GM12878 (cell line): Measurements from ENCODE around the gene G6PC1. TPM values are rescaled to one million over a fixed set of nuclear protein-coding genes. Genes with fewer than 3 reads are reported as not detected.
"Not testable (repeated sequence)": the region's sequence is repeated elsewhere in the genome, so short reads cannot be mapped to it uniquely, and the experiment has no call there.

ENCODE experiments used
- ATAC-seq: fragments of 200-7000 bp; cut with Tn5 transposase; 3 replicates; pipeline ENCODE4 v1.9.1; 2020; ENCODE audit warnings: mild to moderate bottlenecking, moderate library complexity
- BruUV-seq: library from RNA; stranded (reverse); fragments of 400-500 nt; replicated peaks from 2 replicates; lab custom pipeline; 2021; lab: Mats Ljungman, UMichigan
- CTCF ChIA-PET: fragments of 300-600 bp; sonication (Branson Sonifier 250); formaldehyde crosslinking; extraction: SDS; loops from one replicate; lab custom pipeline; 2021; ENCODE audit warnings: inconsistent platforms; lab: Yijun Ruan, JAX
- POLR2A ChIA-PET: fragments of 350-600 bp; formaldehyde crosslinking; extraction: SDS; loops from one replicate; lab custom pipeline; 2021; ENCODE audit warnings: inconsistent platforms; lab: Charles Lee
- RAD21 ChIA-PET: fragments of 300-600 bp; sonication (Branson Sonifier 250); formaldehyde crosslinking; loops from one replicate; lab custom pipeline; 2023; ENCODE audit warnings: antibody characterized with exemption; ENCODE audit not compliant: unreplicated experiment; lab: Charles Lee
- SMC1A ChIA-PET: fragments of 300-600 bp; sonication (Branson Sonifier 250); formaldehyde crosslinking; loops from one replicate; lab custom pipeline; 2023; ENCODE audit not compliant: unreplicated experiment, uncharacterized antibody; lab: Charles Lee
- DNase-seq: peaks from one replicate; pipeline ENCODE4 v3.0.0-alpha.2; 2011; ENCODE audit warnings: low read depth, low spot score
- FAIRE-seq: peaks from 3 replicates; lab custom pipeline; 2011; peaks lifted over from hg19 to GRCh38; lab: Jason Lieb, UNC
- H2AFZ ChIP-seq: 2 replicates; pipeline ENCODE4 v1.6.0; 2011; ENCODE audit warnings: low read depth, low read length, control low read depth; ENCODE audit not compliant: control insufficient read depth
- H3K27ac ChIP-seq: 2 replicates; pipeline ENCODE4 v1.5.1; 2011; ENCODE audit warnings: control low read depth; ENCODE audit not compliant: control insufficient read depth, insufficient read depth
- H3K27me3 ChIP-seq, 2 experiments: replicated peaks in 1 of 2; 2 replicates each; pipeline versions ENCODE4 v1.6.0 to v1.6.1; 2011; ENCODE audit warnings: low read length in 1 of 2; ENCODE audit not compliant: control insufficient read depth in 2 of 2, insufficient read depth in 2 of 2
- H3K36me3 ChIP-seq, 2 experiments: 2 replicates each; pipeline ENCODE4 v1.5.1; 2011; ENCODE audit warnings: low read length in 1 of 2; ENCODE audit not compliant: control insufficient read depth in 2 of 2, insufficient read depth in 2 of 2
- H3K4me1 ChIP-seq: 2 replicates; pipeline ENCODE4 v1.6.1; 2011; ENCODE audit warnings: mild to moderate bottlenecking, low read length, moderate library complexity, mixed read lengths; ENCODE audit not compliant: control insufficient read depth, insufficient read depth
- H3K4me2 ChIP-seq: 2 replicates; pipeline ENCODE4 v1.6.0; 2011; ENCODE audit warnings: control low read depth; ENCODE audit not compliant: control insufficient read depth, insufficient read depth
- H3K4me3 ChIP-seq: fragments of 200-600 bp; sonication (generic); 2 replicates; pipeline ENCODE4 v1.5.1; 2016
- H3K79me2 ChIP-seq: 2 replicates; pipeline ENCODE4 v1.6.0; 2011; ENCODE audit warnings: low read length; ENCODE audit not compliant: control insufficient read depth, insufficient read depth
- H3K9ac ChIP-seq: 2 replicates; pipeline ENCODE4 v1.8.0; 2011; ENCODE audit warnings: low read length, control low read depth, mixed read lengths; ENCODE audit not compliant: control insufficient read depth, insufficient read depth
- H3K9me3 ChIP-seq: replicated peaks from 3 replicates; pipeline ENCODE4 v1.5.1; 2011; ENCODE audit warnings: mild to moderate bottlenecking, low read length; ENCODE audit not compliant: control insufficient read depth, insufficient read depth
- H4K20me1 ChIP-seq: 2 replicates; pipeline ENCODE4 v1.6.0; 2011; ENCODE audit not compliant: control insufficient read depth, insufficient read depth
- ESRRA ChIP-seq: IDR thresholded peaks from 2 replicates; pipeline ENCODE4 v1.6.1; 2012; ENCODE audit warnings: mild to moderate bottlenecking, low read length, improper control_type of control experiment
- IKZF2 ChIP-seq, 2 experiments: fragments of 450-650 bp; IDR thresholded peaks; 2 replicates each; pipeline ENCODE4 v1.6.1; 2017; ENCODE audit warnings: mild to moderate bottlenecking in 2 of 2, moderate library complexity in 2 of 2
- NR2C1 ChIP-seq: fragments of 450-650 bp; IDR thresholded peaks from 2 replicates; pipeline ENCODE4 v1.6.1; 2017; ENCODE audit warnings: antibody characterized with exemption, mild to moderate bottlenecking, moderate library complexity
- RAD21 ChIP-seq: IDR thresholded peaks from 2 replicates; pipeline ENCODE4 v1.6.1; 2011; ENCODE audit warnings: mild to moderate bottlenecking, low read depth, low read length, moderate library complexity; ENCODE audit not compliant: insufficient read depth
- WGBS: methylation state at CpG from one replicate; pipeline ENCODE4 v1.1.6; 2016; ENCODE audit warnings: low lambda C conversion rate; ENCODE audit not compliant: insufficient replicate concordance, insufficient coverage; ENCODE audit errors: missing lambda C conversion rate; 5-methylcytosine and 5-hydroxymethylcytosine counted together
- in situ Hi-C: fragments of 300-500 bp; cut with MboI; formaldehyde crosslinking; loops from 9 replicates; pipeline ENCODE4 v1.14.3; 2018; ENCODE audit warnings: mixed read lengths
- intact Hi-C: fragments of 100-400 bp; cut with micrococcal nuclease; formaldehyde crosslinking; loops from one replicate; pipeline ENCODE4 v1.14.2; 2022; ENCODE audit not compliant: unreplicated experiment
- polyA plus RNA-seq, 11 experiments: library from polyadenylated mRNA; depleted of rRNA in 4 of 11; unstranded in 6 of 11; stranded (reverse) in 5 of 11; fragments of >200 nt; fragmentation: Nextera tagmentation in 4 of 11; fragmentation: Illumina TruSeq in 1 of 11; extraction: Ambion mirVana in 4 of 11; extraction: Trizol in 1 of 11; gene quantifications; 1 replicate in 1 of 11; 2 replicates in 10 of 11; pipeline versions ENCODE4 v1.2.1 to v1.2.3, GENCODE V29; 2011 to 2016; ENCODE audit warnings: inconsistent platforms in 2 of 11, missing spikeins in 2 of 11, low read depth in 1 of 11
- total RNA-seq, 4 experiments: library from RNA; depleted of rRNA in 3 of 4; stranded (reverse); fragments of >200 nt in 3 of 4; fragmentation: Illumina TruSeq in 1 of 4; extraction: Trizol in 1 of 4; gene quantifications; 2 replicates each; pipeline versions ENCODE4 v1.2.1 to v1.2.3, GENCODE V29; 2013 to 2021
- TF ChIP-seq, protein P1 (sequence below): IDR thresholded peaks from 2 replicates; pipeline ENCODE4 v1.6.1; 2012; ENCODE audit warnings: low read depth, low read length, improper control_type of control experiment

Gene G6PC1
- total and polyA plus RNA-seq, 10 of the 15 experiments (the other 5 are each of a cell fraction or from before 2014, with no cell fraction given) = not detected

DNA sequence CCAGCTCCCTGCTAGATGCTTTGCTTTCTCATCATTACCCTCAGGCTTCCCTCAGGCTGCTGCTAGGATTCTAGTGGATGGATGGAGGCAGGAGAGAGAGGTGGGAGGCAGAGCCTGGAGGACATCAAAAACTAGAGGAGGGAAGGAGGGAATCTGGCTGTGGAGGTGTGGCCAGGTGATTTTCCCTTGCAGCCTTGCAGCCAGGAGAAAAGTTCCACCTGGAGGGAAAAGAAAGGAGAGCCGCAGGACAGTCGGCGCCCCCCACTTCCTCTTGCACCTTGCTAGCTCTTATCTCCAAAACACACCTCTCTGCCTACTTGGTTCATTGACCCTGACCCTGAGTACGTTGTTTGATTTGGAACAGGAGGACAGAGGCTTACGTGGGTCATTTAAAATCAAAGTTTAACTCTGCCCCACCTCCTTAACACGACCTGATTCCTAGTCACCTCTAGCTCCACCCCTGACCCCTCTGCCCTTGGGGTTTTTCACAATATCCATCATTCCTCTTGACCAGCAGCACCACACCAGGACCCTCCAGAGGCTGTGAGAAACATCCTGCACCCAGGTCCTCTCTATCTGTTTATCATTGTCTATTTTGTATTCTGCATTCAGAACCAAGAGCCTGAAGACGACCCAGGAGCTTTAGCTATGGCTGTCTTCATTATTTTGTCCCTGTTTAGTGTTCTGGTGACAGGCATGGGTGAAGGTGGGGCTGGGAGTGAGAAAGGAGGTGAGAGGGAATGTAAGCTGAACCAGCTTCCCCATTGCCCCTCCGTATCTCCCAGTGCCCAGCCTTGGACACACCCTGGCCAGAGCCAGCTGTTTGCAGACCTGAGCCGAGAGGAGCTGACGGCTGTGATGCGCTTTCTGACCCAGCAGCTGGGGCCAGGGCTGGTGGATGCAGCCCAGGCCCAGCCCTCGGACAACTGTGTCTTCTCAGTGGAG, 33.7 kb upstream of the G6PC1 start:
- DNase-seq (no peak), ATAC-seq (no peak)
- WGBS = 27% methylated on average over 8 of the region's 12 CpGs
- Histone ChIP-seq H3K27ac (no peak overlapping the region), H3K36me3 (no peaks in the 10 kb centered on the region), H3K4me2 (no peak overlapping the region), H4K20me1 (no peaks in the 10 kb centered on the region), H3K27me3 (peaks cover 2 to 3% of the 10 kb centered on the region in 2 experiments; a peak in 2 of 4 replicates)
- in situ Hi-C loops = no loop called here
- no TSS peak for BruUV-seq
- no peak for TF ChIP-seq IKZF2 (IDR thresholded peaks at IDR 0.05)
- no peak for TF ChIP-seq NR2C1
- no peak for TF ChIP-seq RAD21
- no peak for TF ChIP-seq ESRRA
- TF ChIP-seq, protein P1, sequence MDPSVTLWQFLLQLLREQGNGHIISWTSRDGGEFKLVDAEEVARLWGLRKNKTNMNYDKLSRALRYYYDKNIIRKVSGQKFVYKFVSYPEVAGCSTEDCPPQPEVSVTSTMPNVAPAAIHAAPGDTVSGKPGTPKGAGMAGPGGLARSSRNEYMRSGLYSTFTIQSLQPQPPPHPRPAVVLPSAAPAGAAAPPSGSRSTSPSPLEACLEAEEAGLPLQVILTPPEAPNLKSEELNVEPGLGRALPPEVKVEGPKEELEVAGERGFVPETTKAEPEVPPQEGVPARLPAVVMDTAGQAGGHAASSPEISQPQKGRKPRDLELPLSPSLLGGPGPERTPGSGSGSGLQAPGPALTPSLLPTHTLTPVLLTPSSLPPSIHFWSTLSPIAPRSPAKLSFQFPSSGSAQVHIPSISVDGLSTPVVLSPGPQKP = no peak
- TF ChIP-seq, all 136 proteins: peak for 0
- Histone ChIP-seq H3K79me2 (no peaks in the 10 kb centered on the region), H3K9me3 (no peaks in the 10 kb centered on the region; the same call in 2 of the 3 replicates), H3K9ac (no peak overlapping the region), H3K4me1 (no peaks in the 10 kb centered on the region), H2AFZ (no peak overlapping the region), H3K4me3 (no peak overlapping the region)
- intact Hi-C loops = no loop called here
- RAD21 ChIA-PET = no interaction called here
- SMC1A ChIA-PET = no interaction called here
- no peak for FAIRE-seq
- POLR2A ChIA-PET = no interaction called here
- CTCF ChIA-PET = no interaction called here

DNA sequence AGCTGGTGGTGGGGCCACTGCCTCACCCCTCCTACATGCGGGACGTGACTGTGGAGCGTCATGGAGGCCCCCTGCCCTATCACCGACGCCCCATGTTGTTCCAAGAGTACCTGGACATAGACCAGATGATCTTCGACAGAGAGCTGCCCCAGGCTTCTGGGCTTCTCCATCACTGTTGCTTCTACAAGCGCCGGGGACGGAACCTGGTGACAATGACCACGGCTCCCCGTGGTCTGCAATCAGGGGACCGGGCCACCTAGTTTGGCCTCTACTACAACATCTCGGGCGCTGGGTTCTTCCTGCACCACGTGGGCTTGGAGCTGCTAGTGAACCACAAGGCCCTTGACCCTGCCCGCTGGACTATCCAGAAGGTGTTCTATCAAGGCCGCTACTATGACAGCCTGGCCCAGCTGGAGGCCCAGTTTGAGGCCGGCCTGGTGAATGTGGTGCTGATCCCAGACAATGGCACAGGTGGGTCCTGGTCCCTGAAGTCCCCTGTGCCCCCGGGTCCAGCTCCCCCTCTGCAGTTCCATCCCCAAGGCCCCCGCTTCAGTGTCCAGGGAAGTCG, 32.8 kb upstream of the G6PC1 start:
- H2AFZ ChIP-seq, in situ Hi-C loops, ATAC-seq, intact Hi-C loops, POLR2A ChIA-PET, RAD21 ChIA-PET, DNase-seq, H3K9me3 ChIP-seq, H3K79me2 ChIP-seq, BruUV-seq, H3K36me3 ChIP-seq, SMC1A ChIA-PET, FAIRE-seq, H4K20me1 ChIP-seq, H3K27me3 ChIP-seq, H3K4me2 ChIP-seq, H3K4me3 ChIP-seq, CTCF ChIA-PET, H3K27ac ChIP-seq, H3K9ac ChIP-seq, H3K4me1 ChIP-seq: not testable (repeated sequence)
- WGBS = 46% methylated on average over 21 of the region's 21 CpGs
